GM19193 (cell line): Measurements from ENCODE around the gene CDH13.

ENCODE experiments used
- POLR2A ChIP-seq: IDR thresholded peaks from 4 replicates; pipeline ENCODE4 v1.6.1; 2011; ENCODE audit not compliant: insufficient read depth, insufficient read length; ENCODE audit errors: extremely low read depth

The CDH13 gene

GRCh38 chr16:82684256-82684655 lies 57.5 kb downstream of the CDH13 start:
- no peak for TF ChIP-seq POLR2A

GRCh38 chr16:82685526-82685925 lies 58.8 kb downstream of the CDH13 start:
- TF ChIP-seq POLR2A: no peak

- no peak for TF ChIP-seq POLR2A
Measured at GRCh38 chr16:82694239-82694874, 67.6 kb downstream of the CDH13 start.

GRCh38 chr16:82695806-82696205 lies 69.0 kb downstream of the CDH13 start:
- no peak for TF ChIP-seq POLR2A

- TF ChIP-seq POLR2A: no peak
Measured at GRCh38 chr16:82699260-82699659, 72.5 kb downstream of the CDH13 start.

- no peak for TF ChIP-seq POLR2A
Measured at GRCh38 chr16:82699711-82700495, 73.1 kb downstream of the CDH13 start.

GRCh38 chr16:82700541-82701235 lies 73.9 kb downstream of the CDH13 start:
- no peak for TF ChIP-seq POLR2A

- TF ChIP-seq POLR2A: no peak
Measured at GRCh38 chr16:82701442-82701955, 74.7 kb downstream of the CDH13 start.

GRCh38 chr16:82703161-82703560 lies 76.4 kb downstream of the CDH13 start:
- TF ChIP-seq POLR2A: no peak

GRCh38 chr16:82703871-82704768 lies 77.4 kb downstream of the CDH13 start:
- TF ChIP-seq POLR2A: no peak

- TF ChIP-seq POLR2A: no peak
Measured at GRCh38 chr16:82709987-82710386, 83.2 kb downstream of the CDH13 start.

GRCh38 chr16:82713778-82714177 lies 87.0 kb downstream of the CDH13 start:
- no peak for TF ChIP-seq POLR2A

- no peak for TF ChIP-seq POLR2A
Measured at GRCh38 chr16:82715160-82715559, 88.4 kb downstream of the CDH13 start.

GRCh38 chr16:82715833-82716232 lies 89.1 kb downstream of the CDH13 start:
- TF ChIP-seq POLR2A: no peak

- TF ChIP-seq POLR2A: no peak
Measured at GRCh38 chr16:82716361-82716855, 89.6 kb downstream of the CDH13 start.

- no peak for TF ChIP-seq POLR2A
Measured at GRCh38 chr16:82720414-82720813, 93.6 kb downstream of the CDH13 start.
